ENCODE results near the gene FBXL7.

FBXL7 gene

GRCh38 chr5:15753752-15754151 is 253.8 kb downstream of the FBXL7 start:
- H4K20me1 ChIP-seq (ENCODE audit: insufficient read depth, low read length) = no peaks in the 10 kb centered on the region
- H3K79me2 ChIP-seq (ENCODE audit: insufficient read depth, low read length) = no peaks in the 10 kb centered on the region
- H3F3A ChIP-seq (ENCODE audit: insufficient read depth, low read length) = no peaks in the 10 kb centered on the region
- H3K27ac ChIP-seq (ENCODE audit: low read depth, low read length, poor library complexity, severe bottlenecking) = no peak overlapping the region
- no peak overlapping the region for H3K9ac ChIP-seq (ENCODE audit: low read length)
- no peaks in the 10 kb centered on the region for H3K4me1 ChIP-seq (ENCODE audit: insufficient read depth, low read length, severe bottlenecking)
- no peak overlapping the region for H3K4me3 ChIP-seq (ENCODE audit: low read depth, low read length, poor library complexity, severe bottlenecking)
- H3K9me3 ChIP-seq (ENCODE audit: low read length) = no peaks in the 10 kb centered on the region
- H3K36me3 ChIP-seq (ENCODE audit: insufficient read depth, low read length) = no peaks in the 10 kb centered on the region
- H3K9me2 ChIP-seq (ENCODE audit: low read depth, low read length) = no peaks in the 10 kb centered on the region
- no peak overlapping the region for H3K4me2 ChIP-seq (ENCODE audit: low read length)
- H2AFZ ChIP-seq (ENCODE audit: low read length) = no peak overlapping the region
- no peak for TF ChIP-seq CTCF (IDR thresholded peaks at IDR 0.05; ENCODE audit: low read length)
- no peak for TF ChIP-seq EZH2 (IDR thresholded peaks at IDR 0.05; ENCODE audit: borderline replicate concordance, low read length)
- no peaks in the 10 kb centered on the region for H3K27me3 ChIP-seq (ENCODE audit: insufficient read depth, low read length)

- Histone ChIP-seq H3K4me2 (ENCODE audit: low read length) (no peak overlapping the region), H3K27ac (ENCODE audit: low read depth, low read length, poor library complexity, severe bottlenecking) (no peak overlapping the region), H3K79me2 (ENCODE audit: insufficient read depth, low read length) (no peaks in the 10 kb centered on the region), H3K27me3 (ENCODE audit: insufficient read depth, low read length) (no peaks in the 10 kb centered on the region), H3K36me3 (ENCODE audit: insufficient read depth, low read length) (no peaks in the 10 kb centered on the region), H2AFZ (ENCODE audit: low read length) (no peak overlapping the region), H4K20me1 (ENCODE audit: insufficient read depth, low read length) (no peaks in the 10 kb centered on the region), H3K9me3 (ENCODE audit: low read length) (no peaks in the 10 kb centered on the region), H3K9ac (ENCODE audit: low read length) (no peak overlapping the region), H3F3A (ENCODE audit: insufficient read depth, low read length) (no peaks in the 10 kb centered on the region), H3K4me1 (ENCODE audit: insufficient read depth, low read length, severe bottlenecking) (no peaks in the 10 kb centered on the region), H3K4me3 (ENCODE audit: low read depth, low read length, poor library complexity, severe bottlenecking) (no peak overlapping the region), H3K9me2 (ENCODE audit: low read depth, low read length) (no peaks in the 10 kb centered on the region)
- TF ChIP-seq EZH2 (IDR thresholded peaks at IDR 0.05; ENCODE audit: borderline replicate concordance, low read length) (no peak), CTCF (IDR thresholded peaks at IDR 0.05; ENCODE audit: low read length) (no peak)
Observed at GRCh38 chr5:15757103-15757502, 257.1 kb downstream of the FBXL7 start.

GRCh38 chr5:15757619-15758018 is 257.6 kb downstream of the FBXL7 start:
- Histone ChIP-seq H3K4me2 (ENCODE audit: low read length) (no peak overlapping the region), H3K36me3 (ENCODE audit: insufficient read depth, low read length) (no peaks in the 10 kb centered on the region), H2AFZ (ENCODE audit: low read length) (no peak overlapping the region), H4K20me1 (ENCODE audit: insufficient read depth, low read length) (no peaks in the 10 kb centered on the region), H3K9me3 (ENCODE audit: low read length) (no peaks in the 10 kb centered on the region), H3K27me3 (ENCODE audit: insufficient read depth, low read length) (no peaks in the 10 kb centered on the region), H3K9ac (ENCODE audit: low read length) (no peak overlapping the region), H3K27ac (ENCODE audit: low read depth, low read length, poor library complexity, severe bottlenecking) (no peak overlapping the region), H3K9me2 (ENCODE audit: low read depth, low read length) (no peaks in the 10 kb centered on the region), H3K4me1 (ENCODE audit: insufficient read depth, low read length, severe bottlenecking) (no peaks in the 10 kb centered on the region), H3K4me3 (ENCODE audit: low read depth, low read length, poor library complexity, severe bottlenecking) (no peak overlapping the region), H3K79me2 (ENCODE audit: insufficient read depth, low read length) (no peaks in the 10 kb centered on the region), H3F3A (ENCODE audit: insufficient read depth, low read length) (no peaks in the 10 kb centered on the region)
- TF ChIP-seq EZH2 (IDR thresholded peaks at IDR 0.05; ENCODE audit: borderline replicate concordance, low read length) = no peak
- no peak for TF ChIP-seq CTCF (IDR thresholded peaks at IDR 0.05; ENCODE audit: low read length)
